Dedifferentiated amniotic fluid mesenchymal stem cell (primary cell): Measurements from ENCODE around the gene UBE3B.
"Not testable (repeated sequence)": the region's sequence is repeated elsewhere in the genome, so short reads cannot be mapped to it uniquely, and the experiment has no call there.

Source experiments
- DNase-seq: peaks from one replicate; pipeline ENCODE4 v3.0.0-alpha.2; 2016; ENCODE audit errors: extremely low spot score

The UBE3B gene

DNA sequence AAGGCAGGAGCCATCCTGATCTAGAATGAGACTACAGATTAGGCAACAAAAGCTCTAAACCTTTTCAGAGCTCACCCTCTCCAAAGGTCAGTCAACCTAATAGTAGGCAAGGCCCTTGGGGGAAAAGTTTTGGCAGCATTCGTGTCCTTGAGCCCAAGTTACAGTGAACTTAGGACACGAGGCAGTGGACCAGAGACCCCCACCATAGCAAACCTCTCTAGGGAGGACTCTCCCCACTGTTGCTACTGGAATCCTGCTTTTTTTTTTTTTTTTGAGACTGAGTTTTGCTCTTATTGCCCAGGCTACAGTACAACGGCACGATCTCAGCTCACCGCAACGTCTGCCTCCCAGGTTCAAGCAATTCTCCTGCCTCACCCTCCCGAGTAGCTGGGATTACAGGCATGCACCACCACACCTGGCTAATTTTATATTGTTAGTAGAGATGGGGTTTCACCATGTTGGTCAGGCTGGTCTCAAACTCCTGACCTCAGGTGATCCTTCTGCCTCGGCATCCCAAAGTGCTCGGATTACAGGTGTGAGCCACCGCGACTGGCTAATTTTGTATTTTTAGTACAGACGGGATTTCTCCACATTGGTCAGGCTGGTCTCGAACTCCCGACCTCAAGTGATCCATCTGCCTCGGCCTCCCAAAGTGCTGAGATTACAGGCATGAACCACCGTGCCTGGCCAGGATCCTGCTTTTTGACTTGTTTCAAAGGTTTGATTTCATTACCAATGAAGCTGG is 3.7 kb upstream of the UBE3B start:
- not testable (repeated sequence) for DNase-seq

DNA sequence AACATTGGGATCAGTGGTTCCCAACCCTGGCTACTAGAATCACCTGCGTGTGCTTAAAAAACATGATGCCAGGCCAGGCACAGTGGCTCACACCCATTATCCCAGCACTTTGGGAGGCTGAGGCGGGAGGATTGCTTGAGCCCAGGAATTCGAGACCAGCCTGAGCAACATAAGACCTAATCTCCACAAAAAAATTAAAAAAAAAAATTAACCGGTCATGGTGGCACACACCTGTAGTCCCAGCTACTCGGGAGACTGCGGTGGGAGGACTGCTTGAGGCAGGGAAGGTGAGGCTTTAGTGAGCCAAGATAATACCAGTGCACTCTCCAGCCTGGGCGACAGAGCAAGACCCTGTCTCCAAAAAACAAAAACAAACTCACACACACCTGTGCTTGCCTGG is 2.3 kb upstream of the UBE3B start:
- no peak for DNase-seq

DNA sequence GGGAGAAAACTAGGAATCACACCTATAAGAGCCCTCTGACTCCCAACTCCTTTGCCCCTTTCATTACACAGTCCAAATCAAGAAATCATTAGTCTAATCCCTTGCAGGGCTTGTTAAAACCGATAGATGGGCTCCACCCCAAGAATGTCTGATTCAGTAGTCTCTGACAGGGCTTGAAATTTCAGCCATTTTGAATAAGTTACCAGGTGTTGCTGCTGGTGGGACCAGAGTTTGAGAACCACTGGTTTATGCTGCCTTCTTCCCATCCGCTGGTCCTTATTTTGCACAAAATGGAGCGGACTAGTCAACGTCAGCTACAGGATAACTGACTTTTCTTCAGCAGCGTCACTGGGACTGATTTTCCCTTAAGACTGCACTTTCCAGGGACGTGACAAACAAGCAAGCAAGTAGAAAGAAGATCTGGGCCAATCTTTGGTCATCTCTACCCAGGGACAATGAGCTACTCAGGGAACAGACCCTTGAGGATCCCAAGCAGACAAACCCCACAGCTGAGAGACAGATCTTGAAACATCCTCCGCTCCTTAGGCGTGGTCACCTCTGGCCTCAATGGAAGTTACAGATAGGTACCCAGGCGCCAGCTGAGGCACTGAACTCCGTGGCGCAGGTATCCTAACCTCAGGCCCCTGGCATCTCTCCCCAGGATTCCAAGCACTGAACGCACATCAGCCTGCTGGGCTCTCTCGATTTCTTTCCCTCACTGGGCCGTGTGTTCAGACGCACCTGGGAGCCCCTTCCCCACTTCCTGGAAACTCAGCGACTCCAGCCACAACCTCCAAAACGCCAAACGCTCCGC is 1.2 kb upstream of the UBE3B start:
- no peak for DNase-seq

DNA sequence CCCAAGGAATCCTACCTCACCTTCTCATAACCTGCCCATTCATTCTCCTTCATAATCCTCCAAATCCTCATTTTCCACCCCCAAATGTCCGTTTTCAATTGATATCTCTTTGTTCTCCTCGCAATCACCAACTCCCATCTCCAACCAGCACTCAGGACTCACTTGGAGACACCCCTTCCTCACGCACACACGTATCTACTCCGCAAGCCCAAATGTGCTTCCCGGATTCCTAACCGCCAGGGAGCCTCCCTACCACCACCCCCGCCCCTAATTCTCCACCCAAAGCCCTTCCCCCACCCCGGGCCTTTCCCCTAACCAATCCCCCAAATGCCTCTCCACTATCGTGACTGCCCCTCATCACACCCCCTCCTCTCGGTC is 638 bp upstream of the UBE3B start:
- no peak for DNase-seq

DNA sequence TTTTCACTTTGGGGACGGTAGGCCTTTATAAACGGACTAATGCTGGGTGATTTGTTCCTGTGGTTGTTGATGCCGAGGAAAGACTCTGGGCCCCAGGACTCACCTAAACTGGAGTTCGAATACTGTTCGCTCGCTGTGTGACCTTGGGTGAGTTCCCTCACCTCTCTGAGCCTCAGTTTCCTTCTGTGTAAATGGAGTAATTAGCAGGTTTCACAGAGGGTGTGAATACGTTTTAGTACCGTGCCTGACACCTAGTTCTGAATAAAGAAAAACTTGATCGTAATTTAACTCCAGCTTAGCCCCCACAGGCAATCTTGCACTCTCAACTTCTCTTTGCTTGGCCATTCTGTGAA is 505 bp downstream of the UBE3B start:
- no peak for DNase-seq

DNA sequence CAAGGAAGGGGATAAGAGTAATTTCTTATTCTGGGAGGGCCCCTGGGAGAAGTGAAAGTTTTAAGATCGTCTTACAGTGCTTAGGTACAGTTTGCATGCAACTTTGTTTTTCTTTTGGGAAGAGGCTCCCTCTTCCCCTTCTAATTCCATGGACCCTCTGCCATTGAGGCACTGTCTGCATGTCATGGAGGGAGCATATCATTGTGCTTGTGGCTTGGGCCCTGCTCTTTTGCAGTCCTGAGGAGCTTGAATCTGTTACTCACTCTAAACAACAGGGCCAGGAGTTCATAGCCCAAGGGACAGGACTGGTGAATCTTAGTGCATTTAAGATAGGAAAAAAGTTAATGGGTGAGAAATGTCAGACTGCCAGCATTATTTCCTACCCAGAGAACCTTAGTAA is 2.3 kb downstream of the UBE3B start:
- no peak for DNase-seq

DNA sequence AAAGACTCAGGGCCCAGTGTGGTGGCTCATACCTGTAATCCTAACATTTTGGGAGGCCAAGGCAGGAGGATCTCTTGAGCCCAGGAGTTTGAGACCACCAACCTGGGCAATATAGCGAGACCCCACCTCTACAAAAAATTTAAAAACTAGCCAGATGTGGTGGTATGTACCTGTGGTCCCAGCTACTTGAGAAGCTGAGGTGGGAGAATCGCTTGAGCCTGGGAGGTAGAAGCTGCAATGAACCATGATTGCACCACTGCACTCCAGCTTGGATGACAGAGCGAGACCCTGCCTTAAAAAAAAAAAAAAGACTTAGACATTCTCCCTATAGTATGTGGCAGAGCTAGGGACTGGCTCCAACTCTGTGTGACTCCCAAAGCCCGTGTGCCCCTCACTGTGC is 2.9 kb downstream of the UBE3B start:
- no peak for DNase-seq

DNA sequence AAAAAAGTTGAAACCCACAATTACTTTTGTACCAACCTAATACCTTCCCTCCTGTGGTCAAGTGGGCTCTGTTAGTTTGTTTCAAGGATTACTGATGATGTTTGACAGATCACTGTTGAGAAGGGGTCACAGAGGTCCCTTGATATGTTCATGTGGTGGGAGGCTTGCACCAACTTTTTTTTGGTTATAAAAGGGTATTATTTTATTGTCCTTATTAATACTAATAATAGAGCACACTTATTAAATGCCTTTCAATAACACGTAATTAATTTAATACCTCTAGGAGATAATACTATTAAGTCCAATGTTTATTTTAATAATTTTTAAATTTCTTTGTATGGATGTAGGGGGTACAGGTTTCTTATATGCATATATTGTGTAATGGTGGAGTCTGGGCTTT is 4.4 kb downstream of the UBE3B start:
- DNase-seq, result no peak

DNA sequence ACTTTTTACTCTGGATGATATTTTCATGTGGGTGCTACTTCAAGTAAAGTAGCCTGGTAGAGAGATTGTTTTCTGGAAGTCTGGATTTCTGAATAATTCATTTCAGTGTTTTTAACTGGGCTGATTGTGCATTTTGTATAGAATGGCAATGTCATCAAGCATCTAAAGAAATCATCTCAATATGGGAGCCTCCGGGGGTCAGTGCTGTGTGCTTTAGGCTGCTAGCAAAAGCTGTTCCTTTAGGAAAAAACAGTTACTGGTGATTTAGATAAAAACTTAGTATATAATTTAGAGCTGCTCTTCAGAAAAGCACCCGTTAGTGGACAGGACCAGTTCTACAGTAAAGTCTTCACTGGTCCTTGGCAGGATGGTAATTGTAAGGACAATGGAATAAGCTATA is 5.1 kb downstream of the UBE3B start:
- DNase-seq, result no peak

DNA sequence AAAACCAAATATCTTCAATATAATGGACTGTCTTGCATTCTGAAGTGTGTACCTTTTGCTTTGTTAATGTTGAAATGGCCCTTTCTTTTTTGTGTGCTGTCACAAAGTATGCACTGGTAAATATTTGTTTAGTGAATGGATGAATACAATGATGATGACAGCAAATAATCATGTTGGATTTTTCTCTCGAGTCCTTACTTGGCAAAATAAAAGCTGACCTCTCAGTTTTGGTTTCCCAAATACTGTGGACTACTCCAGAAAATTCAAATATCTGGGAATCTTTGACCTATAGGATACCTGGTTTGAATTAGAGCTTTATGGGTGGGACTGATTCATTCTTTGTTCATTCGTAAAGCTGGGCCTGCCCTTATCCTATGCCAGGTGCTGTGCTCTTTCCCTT is 5.5 kb downstream of the UBE3B start:
- DNase-seq, result no peak

DNA sequence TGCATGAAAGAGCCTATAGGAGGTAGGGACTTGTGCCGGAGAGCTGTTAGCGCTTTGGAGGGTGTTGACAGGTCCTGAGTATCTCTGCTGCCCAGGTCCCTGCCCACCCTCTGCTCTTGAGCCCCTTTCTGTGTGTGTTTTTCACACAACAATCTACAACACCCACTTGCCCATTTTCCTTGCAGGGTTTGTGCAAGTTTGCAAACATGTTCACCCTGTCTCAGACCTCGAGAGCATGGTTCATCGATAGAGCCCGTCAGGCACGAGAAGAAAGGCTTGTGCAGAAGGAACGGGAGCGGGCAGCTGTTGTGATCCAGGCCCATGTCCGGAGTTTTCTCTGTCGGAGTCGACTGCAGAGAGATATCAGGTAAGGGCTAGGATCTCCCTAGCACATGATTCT is 5.9 kb downstream of the UBE3B start:
- DNase-seq, result no peak

DNA sequence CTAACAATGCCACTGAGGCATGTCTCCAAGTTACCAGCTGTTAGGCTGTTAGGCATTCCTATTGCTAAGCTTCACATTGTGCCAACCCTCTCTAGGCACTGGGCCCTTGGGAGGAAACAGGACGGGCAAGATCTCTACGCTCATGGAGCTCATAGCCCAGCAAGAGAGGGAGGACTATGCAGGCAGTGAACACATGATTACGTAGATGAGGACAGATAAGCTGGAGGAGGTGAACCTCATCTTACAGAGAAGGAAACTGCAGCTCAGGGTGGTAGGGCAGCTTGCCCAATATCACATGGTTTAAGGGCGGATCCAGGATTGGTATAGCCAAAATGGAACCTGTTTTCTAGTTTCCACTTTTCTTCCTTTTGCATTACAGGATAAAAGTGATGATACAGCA is 7.8 kb downstream of the UBE3B start:
- no peak for DNase-seq

DNA sequence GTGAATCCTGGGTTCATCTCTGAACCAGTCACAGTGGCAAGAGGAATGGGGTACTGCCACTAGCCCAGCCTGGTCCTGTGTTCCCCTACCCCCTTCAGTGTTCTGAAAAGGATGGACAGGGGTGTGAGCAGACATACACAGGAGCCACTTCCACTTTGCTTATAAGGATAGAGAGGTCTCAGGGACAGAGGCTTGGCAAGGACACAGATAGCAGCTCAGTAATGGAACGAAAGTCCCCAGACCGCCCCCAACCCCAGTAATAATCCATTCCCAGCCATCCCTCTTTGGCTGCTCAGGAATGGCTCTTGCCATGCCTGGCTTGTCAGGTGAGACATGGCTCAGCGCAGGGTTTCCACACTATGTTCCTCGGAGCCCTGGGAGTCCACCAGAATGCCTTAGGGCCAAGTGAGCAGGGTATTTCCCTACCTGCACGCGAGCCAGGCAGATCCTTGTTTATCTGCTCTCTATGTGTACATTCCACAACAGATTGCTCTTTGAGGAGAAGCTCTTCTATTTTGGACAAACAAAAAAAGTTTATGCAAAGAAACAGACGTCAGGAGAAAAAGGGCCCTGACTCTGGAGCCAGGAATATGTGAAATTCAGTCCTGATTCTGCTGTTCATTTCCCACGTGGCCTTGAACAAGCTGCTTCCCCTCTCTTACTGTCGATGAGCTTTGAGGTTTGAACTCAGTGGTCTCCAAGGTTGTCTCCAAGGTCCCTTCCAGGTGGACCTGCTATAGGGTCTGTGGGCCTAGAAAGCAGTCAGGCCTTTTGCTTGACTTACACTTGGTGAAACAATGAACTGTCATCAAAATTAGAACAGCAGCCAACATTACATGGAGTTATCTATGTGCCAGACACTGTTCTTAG is 10.0 kb downstream of the UBE3B start:
- DNase-seq, result no peak

DNA sequence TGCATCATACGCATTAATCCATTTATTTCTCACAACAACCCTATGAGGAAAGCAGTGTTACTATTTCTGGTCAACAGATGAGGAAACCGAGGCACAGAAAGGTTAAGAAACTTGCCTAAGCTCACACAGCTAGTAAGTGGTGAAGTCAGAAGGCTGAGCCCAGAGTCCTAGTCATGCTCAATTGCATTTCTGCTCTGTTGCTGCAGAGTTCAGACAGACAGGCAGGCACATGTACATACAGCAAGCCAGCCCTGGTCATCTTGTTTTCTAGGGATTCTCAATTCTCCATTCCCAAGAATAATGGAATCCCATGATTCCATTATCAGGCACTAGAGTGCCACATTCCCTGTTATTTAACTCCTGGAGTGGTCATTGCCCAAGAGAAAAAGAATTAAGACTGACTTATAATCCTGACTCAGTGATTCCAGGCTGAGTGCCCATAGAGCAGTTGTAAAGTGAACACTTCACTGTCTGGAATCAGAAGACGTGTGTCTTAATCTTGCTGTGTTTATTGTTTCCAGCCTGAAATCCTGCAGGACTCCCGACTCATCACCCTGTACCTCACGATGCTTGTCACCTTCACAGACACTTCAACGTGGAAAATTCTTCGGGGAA is 10.7 kb downstream of the UBE3B start:
- DNase-seq, result no peak

DNA sequence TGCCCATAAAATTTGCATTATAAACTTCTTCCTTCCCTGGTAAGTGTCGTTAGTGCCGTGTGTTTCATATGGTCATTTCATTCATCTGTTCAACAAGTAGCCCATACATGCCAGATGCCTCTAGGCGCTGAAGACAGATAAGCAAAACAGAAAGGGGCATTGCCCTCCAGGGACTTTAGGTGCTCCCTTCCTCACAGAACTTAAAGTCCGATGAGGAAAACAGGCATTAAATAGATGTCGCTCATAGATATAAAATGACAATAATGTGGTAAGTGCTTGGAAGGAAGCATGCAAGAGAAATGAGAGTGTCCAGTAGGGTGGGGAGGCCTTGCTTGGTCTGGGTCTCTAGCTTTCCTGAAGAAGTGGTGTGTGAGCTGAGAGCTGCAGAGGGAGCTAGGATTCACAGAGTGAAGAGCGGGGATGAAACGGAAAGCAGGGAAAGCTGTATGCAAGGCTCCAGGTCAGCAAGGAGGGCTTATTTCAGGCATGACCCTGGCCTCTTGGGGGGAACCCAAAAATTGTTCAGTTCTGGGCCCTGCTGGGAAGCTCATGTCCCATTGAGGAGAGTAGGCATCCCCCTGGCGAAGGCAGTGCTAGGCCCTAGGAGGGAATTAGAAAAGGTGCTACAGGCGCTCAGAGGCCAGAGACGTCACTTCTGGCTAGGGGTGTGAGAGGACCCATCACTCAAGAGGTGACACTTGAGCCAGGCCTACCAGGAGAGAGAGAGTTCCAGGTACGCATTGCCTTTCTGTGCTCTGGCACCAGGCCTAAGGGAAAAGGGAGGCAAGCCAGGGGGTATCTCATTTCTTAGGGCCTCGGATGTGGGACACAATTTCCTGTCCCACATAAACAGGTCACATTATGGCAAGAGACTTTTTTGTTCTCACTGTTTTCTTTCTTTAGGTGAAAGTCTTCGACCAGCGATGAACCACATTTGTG is 11.9 kb downstream of the UBE3B start:
- no peak for DNase-seq

DNA sequence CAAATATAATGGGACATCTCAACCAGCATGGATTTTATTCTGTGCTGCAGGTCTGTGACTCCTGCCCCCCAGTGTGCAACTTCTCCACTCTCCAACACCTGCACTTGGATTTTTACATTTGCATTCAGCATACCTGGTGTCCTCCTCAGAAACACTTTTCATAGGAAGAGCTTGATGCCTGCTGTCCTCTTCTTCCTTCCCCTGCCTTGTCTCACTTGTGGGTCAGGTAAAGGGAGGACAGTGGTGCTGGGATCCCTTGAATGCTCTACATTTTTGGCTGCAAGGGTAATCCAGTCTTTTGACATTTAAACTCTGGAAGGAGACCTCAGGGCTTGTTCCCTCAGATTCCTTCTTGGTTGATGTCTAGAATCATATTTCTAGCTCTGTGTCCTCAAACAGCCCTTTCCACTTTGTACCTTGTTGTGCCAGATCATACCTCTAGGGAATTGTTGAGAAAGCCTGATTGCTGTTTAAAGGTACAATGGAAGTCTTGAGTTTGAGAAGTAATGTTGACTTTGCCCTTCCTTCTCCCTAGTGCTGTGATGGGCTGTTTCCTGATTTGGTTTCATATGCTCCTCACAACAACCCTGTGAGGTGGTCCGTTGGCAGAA is 12.6 kb downstream of the UBE3B start:
- no peak for DNase-seq

DNA sequence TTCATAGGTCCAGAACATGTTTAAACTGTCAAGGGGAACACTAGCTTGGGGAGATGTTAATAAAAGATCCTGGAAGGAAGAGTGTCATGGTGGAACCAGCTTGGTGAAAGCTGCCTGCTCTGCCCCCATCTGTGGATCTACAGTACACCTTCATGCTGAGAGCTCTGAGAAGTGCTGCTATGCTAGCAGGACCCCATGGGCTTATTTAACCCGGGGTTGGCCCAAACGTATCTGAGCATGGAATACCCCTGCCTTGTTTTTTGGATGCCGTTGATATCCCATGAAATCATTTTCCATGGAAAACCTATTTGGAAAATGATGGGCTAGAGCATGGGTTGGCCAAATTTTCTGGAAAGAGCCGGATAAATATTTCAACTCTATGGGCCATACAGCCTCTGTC is 14.2 kb downstream of the UBE3B start:
- no peak for DNase-seq

DNA sequence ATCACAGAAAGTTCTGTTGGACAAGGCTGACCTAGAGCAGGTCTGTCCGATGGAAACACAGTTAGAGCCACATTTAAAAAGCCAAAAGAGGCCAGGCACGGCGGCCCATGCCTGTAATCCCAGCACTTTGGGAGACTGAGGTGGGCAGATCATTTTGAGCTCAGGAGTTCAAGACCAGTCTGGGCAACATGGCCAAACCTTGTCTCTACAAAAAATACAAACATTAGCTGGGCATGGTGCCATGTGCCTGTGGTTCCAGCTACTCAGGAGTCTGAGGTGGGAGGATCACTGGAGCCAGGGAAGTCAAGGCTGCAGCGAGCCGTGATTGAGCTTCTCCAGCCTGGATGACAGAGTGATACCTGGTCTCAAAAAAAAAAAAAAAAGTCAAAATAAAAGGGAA is 14.9 kb downstream of the UBE3B start:
- no peak for DNase-seq

DNA sequence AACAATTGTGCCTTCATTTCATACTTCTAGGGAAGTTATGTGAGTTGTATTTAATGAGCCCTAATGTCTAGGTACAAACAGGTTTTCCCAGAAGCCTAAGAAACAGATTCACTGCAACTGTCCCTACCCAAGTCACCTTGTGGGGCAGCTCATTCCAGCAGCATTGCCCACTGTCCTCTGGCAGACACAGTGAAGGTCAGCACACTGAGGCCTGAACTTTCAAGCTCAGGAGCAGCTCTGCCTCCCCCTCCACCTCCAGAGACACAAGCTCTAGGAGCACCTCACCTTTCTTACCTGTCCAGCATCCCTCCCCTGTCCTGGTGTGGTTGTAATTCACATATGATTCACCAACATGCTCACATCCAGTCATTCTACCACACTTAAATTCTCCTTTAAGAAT is 15.7 kb downstream of the UBE3B start:
- no peak for DNase-seq

DNA sequence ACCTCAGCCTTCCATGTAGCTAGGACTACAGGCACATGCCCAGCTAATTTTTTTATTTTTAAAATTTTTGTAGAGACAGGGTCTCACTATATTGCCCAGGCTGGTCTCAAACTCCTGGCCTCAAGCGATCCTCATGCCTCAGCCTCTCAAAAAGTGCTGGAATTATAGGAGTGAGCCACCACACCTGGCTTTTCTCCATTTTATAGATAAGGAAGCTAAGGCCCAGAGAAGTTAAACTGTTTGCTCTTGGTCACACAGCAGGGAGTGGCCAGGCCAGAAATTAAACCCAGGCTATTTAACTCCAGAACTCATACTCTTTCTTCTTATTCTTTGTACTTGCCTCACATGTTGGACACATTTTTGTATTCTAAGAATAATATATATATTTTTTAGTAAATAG is 16.5 kb downstream of the UBE3B start:
- DNase-seq, result no peak
